Measurements from ENCODE around the gene ZDHHC22. TPM values are rescaled to one million over a fixed set of nuclear protein-coding genes. Genes with fewer than 3 reads are reported as not detected.

The ZDHHC22 gene
- total and polyA plus RNA-seq, 2 experiments from 2014 or later = 17.6 to 32.1 TPM

- Mint-ChIP-seq H3K36me3 (ENCODE audit: low read depth) (peaks cover 9% of the 10 kb centered on the region; the same call in 1 of the 3 replicates), H3K4me3 (no peak overlapping the region), H3K27me3 (ENCODE audit: insufficient read depth, low read depth, poor library complexity) (peaks cover 8% of the 10 kb centered on the region), H3K4me1 (peaks cover 51% of the 10 kb centered on the region), H3K27ac (no peak overlapping the region), H3K9me3 (no peaks in the 10 kb centered on the region; the same call in 2 of the 3 replicates)
- peaks cover 4% of the 10 kb centered on the region; the same call in 1 of the 2 replicates for H3F3A ChIP-seq (replicated peaks; ENCODE audit: low read depth)
- H3K36me3 ChIP-seq (ENCODE audit: insufficient read depth) = no peaks in the 10 kb centered on the region
- no peak overlapping the region for H2AFZ ChIP-seq
- no peak overlapping the region for H3K4me2 ChIP-seq
- H3K27me3 ChIP-seq (ENCODE audit: insufficient read depth) = no peaks in the 10 kb centered on the region
- DNase-seq (ENCODE audit: low spot score) = no peak
- TF ChIP-seq, protein P1, sequence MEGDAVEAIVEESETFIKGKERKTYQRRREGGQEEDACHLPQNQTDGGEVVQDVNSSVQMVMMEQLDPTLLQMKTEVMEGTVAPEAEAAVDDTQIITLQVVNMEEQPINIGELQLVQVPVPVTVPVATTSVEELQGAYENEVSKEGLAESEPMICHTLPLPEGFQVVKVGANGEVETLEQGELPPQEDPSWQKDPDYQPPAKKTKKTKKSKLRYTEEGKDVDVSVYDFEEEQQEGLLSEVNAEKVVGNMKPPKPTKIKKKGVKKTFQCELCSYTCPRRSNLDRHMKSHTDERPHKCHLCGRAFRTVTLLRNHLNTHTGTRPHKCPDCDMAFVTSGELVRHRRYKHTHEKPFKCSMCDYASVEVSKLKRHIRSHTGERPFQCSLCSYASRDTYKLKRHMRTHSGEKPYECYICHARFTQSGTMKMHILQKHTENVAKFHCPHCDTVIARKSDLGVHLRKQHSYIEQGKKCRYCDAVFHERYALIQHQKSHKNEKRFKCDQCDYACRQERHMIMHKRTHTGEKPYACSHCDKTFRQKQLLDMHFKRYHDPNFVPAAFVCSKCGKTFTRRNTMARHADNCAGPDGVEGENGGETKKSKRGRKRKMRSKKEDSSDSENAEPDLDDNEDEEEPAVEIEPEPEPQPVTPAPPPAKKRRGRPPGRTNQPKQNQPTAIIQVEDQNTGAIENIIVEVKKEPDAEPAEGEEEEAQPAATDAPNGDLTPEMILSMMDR (conservative IDR thresholded peaks at IDR 0.05; ENCODE audit: low read depth in 2 of 2) = no peak
- TF ChIP-seq POLR2AphosphoS5 (IDR thresholded peaks at IDR 0.05; ENCODE audit: low read depth) = no peak
- no peak for TF ChIP-seq JUNB (IDR thresholded peaks at IDR 0.05; ENCODE audit: unreplicated experiment)
- TF ChIP-seq REST (IDR thresholded peaks at IDR 0.05; ENCODE audit: unreplicated experiment) = no peak
- no peak for TF ChIP-seq NANOG (IDR thresholded peaks at IDR 0.05; ENCODE audit: borderline replicate concordance)
- no peak for TF ChIP-seq ZNF114 (CRISPR knock-in tag; IDR thresholded peaks at IDR 0.05)
- no peak for TF ChIP-seq ZNF462 (CRISPR knock-in tag; IDR thresholded peaks at IDR 0.05)
- TF ChIP-seq ZNF331 (CRISPR knock-in tag; IDR thresholded peaks at IDR 0.05; ENCODE audit: low read depth) = no peak
- no peak for TF ChIP-seq EZH2phosphoT487 (IDR thresholded peaks at IDR 0.05; ENCODE audit: unreplicated experiment)
- TF ChIP-seq EZH2 (IDR thresholded peaks at IDR 0.05; ENCODE audit: low read depth, unreplicated experiment) = no peak
- TF ChIP-seq, protein P2, sequence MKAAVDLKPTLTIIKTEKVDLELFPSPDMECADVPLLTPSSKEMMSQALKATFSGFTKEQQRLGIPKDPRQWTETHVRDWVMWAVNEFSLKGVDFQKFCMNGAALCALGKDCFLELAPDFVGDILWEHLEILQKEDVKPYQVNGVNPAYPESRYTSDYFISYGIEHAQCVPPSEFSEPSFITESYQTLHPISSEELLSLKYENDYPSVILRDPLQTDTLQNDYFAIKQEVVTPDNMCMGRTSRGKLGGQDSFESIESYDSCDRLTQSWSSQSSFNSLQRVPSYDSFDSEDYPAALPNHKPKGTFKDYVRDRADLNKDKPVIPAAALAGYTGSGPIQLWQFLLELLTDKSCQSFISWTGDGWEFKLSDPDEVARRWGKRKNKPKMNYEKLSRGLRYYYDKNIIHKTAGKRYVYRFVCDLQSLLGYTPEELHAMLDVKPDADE (IDR thresholded peaks at IDR 0.05) = no peak
- no peak for TF ChIP-seq CREB1 (CRISPR knock-in tag; IDR thresholded peaks at IDR 0.05; ENCODE audit: low read depth)
- no peak for TF ChIP-seq STAT1 (IDR thresholded peaks at IDR 0.05; ENCODE audit: unreplicated experiment)
- ATAC-seq = no peak
- H4K20me1 ChIP-seq (replicated peaks; ENCODE audit: insufficient read depth) = peaks cover 3% of the 10 kb centered on the region; the same call in 1 of the 2 replicates
- no peak overlapping the region for H3K4me3 ChIP-seq
- peaks cover 71% of the 10 kb centered on the region for H3K79me2 ChIP-seq (replicated peaks; ENCODE audit: insufficient read depth)
- H3K27ac ChIP-seq (ENCODE audit: low read depth) = no peak overlapping the region
- peaks cover 36% of the 10 kb centered on the region for H3K4me1 ChIP-seq (ENCODE audit: insufficient read depth)
- no peaks in the 10 kb centered on the region for H3K9me2 ChIP-seq (ENCODE audit: insufficient read depth)
Observed at GRCh38 chr14:77102154-77102553, 39.4 kb downstream of the ZDHHC22 start.
